Measurements from ENCODE around the gene ARFRP1. TPM values are rescaled to one million over a fixed set of nuclear protein-coding genes. Genes with fewer than 3 reads are reported as not detected.

The ARFRP1 gene
- total RNA-seq, 1 experiment from 2014 or later: 42.7 TPM

- Histone ChIP-seq H3K4me1 (ENCODE audit: insufficient read depth, low read length) (no peaks in the 10 kb centered on the region), H3K79me1 (ENCODE audit: insufficient read depth, low read depth, low read length, poor library complexity, severe bottlenecking) (no peaks in the 10 kb centered on the region), H2BK20ac (ENCODE audit: low read depth, low read length, poor library complexity, severe bottlenecking) (no peak overlapping the region), H3K56ac (ENCODE audit: insufficient read length, low read depth, low read length) (no peak overlapping the region), H3K23me2 (ENCODE audit: insufficient read length, low read depth, low read length, poor library complexity, severe bottlenecking) (no peaks in the 10 kb centered on the region), H3K18ac (ENCODE audit: insufficient read length, low read depth, low read length) (no peak overlapping the region), H4K20me1 (ENCODE audit: control insufficient read depth, insufficient read depth, insufficient read length) (no peaks in the 10 kb centered on the region), H3K14ac (ENCODE audit: insufficient read depth, low read length) (no peak overlapping the region), H3K23ac (ENCODE audit: insufficient read length, low read depth, low read length) (no peak overlapping the region), H3K27me3 (ENCODE audit: insufficient read depth, low read length) (no peaks in the 10 kb centered on the region), H3K27ac (ENCODE audit: insufficient read length, low read depth, low read length) (no peak overlapping the region), H3K9ac (ENCODE audit: extremely low read depth, insufficient read length, low read length) (no peak overlapping the region), H3K4me2 (ENCODE audit: insufficient read depth, insufficient read length, low read length) (no peak overlapping the region), H2AFZ (ENCODE audit: low read length) (no peak overlapping the region), H4K8ac (replicated peaks; ENCODE audit: insufficient read length, low read depth, low read length) (no peak overlapping the region), H4K91ac (ENCODE audit: insufficient read length, low read depth, low read length) (no peak overlapping the region), H3K4ac (ENCODE audit: low read depth, low read length) (no peak overlapping the region), H3K9me3 (ENCODE audit: control insufficient read depth, low read depth, low read length) (no peaks in the 10 kb centered on the region), H2BK5ac (ENCODE audit: insufficient read length, low read length) (no peak overlapping the region), H2BK120ac (ENCODE audit: low read depth, low read length, poor library complexity, severe bottlenecking) (no peak overlapping the region), H2BK12ac (ENCODE audit: insufficient read length, low read depth, low read length) (no peak overlapping the region), H4K5ac (ENCODE audit: insufficient read length, low read depth, low read length) (no peak overlapping the region), H3K79me2 (ENCODE audit: insufficient read depth, low read length) (no peaks in the 10 kb centered on the region), H3T11ph (ENCODE audit: low read length) (no peak overlapping the region), H2AK5ac (ENCODE audit: insufficient read length, low read length) (no peak overlapping the region), H2BK15ac (ENCODE audit: low read depth, low read length) (no peak overlapping the region)
- H3K4me3 Mint-ChIP-seq: no peak overlapping the region
- H3K27ac Mint-ChIP-seq: no peak overlapping the region
- peaks cover 3% of the 10 kb centered on the region for H3K27me3 Mint-ChIP-seq (ENCODE audit: low read depth)
- H3K9me3 Mint-ChIP-seq: peaks cover 3 to 5% of the 10 kb centered on the region in 2 experiments; a peak in 3 of 5 replicates
- DNase-seq: no peak
- no peaks in the 10 kb centered on the region for H3K4me1 Mint-ChIP-seq
- TF ChIP-seq CTCF (conservative IDR thresholded peaks at IDR 0.05): no peak
- WGBS (ENCODE audit: extremely low coverage, insufficient read length, low lambda C conversion rate): no CpG with 5 or more reads among the region's 44 CpGs
- H3K36me3 Mint-ChIP-seq (ENCODE audit: insufficient read depth in 1 of 3, low read depth in 3 of 3): peaks cover 14 to 20% (median 16%) of the 10 kb centered on the region in 3 experiments; a peak in 6 of 7 replicates
These were observed 18.5 kb downstream of the ARFRP1 start for GRCh38 chr20:63689046-63690002.
